ENCODE data around the gene RASIP1.

DNA sequence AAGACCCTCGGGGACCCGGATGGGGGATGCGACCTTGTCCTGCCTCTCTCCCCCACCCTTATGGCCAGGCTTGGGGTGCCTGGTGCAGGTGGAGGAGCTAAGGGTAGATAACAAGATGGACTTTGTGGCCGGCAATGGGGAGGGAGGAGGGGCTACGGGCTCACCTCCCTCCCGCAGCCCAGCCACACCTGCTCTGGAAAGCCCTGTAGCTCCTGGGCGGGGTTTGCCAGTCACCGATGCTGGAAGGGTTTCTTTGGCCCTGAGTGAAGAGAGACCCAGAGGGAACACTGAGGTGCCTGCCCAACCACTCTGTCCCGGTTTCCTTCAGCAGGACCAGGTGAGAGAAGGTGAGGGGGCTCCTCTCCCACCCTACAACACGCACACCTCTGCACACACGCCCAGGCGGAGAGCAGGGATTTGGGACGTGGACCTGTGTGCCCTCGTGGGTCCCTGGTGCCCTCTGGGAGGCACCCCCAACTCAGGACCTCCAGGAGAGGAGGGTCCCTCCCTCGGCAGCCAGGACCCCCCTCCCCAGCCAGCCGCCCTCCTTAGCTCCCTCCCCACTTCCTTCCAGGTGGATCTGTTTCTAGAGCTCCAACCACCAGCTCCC is 44.6 kb downstream of the RASIP1 start, which contains the start of gene FUT2:
- TF ChIP-seq, protein P1, sequence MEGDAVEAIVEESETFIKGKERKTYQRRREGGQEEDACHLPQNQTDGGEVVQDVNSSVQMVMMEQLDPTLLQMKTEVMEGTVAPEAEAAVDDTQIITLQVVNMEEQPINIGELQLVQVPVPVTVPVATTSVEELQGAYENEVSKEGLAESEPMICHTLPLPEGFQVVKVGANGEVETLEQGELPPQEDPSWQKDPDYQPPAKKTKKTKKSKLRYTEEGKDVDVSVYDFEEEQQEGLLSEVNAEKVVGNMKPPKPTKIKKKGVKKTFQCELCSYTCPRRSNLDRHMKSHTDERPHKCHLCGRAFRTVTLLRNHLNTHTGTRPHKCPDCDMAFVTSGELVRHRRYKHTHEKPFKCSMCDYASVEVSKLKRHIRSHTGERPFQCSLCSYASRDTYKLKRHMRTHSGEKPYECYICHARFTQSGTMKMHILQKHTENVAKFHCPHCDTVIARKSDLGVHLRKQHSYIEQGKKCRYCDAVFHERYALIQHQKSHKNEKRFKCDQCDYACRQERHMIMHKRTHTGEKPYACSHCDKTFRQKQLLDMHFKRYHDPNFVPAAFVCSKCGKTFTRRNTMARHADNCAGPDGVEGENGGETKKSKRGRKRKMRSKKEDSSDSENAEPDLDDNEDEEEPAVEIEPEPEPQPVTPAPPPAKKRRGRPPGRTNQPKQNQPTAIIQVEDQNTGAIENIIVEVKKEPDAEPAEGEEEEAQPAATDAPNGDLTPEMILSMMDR (IDR thresholded peaks at IDR 0.05) = no peak
- TF ChIP-seq POLR2A (IDR thresholded peaks at IDR 0.05) (peak; percentile 97), EP300 (IDR thresholded peaks at IDR 0.05; ENCODE audit: low read depth) (no peak)

Data from transverse colon (tissue), 3 donors.